LNCAP (cell line): ENCODE measurements around the gene CSNK1D.

Experiments used
- CTCF ChIP-seq: fragments of 450-650 bp; IDR thresholded peaks from 2 replicates; pipeline ENCODE4 v1.5.1; 2017; ENCODE audit warnings: mild to moderate bottlenecking

Gene CSNK1D

GRCh38 chr17:82245134-82246039, 28.1 kb downstream of the CSNK1D start:
- TF ChIP-seq CTCF: no peak

GRCh38 chr17:82244413-82245133, 28.9 kb downstream of the CSNK1D start:
- peak; percentile 68 for TF ChIP-seq CTCF

- no peak for TF ChIP-seq CTCF
Measured at GRCh38 chr17:82243648-82244412, 29.7 kb downstream of the CSNK1D start.

- TF ChIP-seq CTCF: no peak
Measured at GRCh38 chr17:82242977-82243647, 30.4 kb downstream of the CSNK1D start.

GRCh38 chr17:82242698-82242976, 30.9 kb downstream of the CSNK1D start:
- no peak for TF ChIP-seq CTCF

GRCh38 chr17:82241926-82242697, 31.4 kb downstream of the CSNK1D start:
- no peak for TF ChIP-seq CTCF
